HepG2 (cell line): ENCODE measurements around the gene LEMD2. TPM values are rescaled to one million over a fixed set of nuclear protein-coding genes. Genes with fewer than 3 reads are reported as not detected.

Experiments
- DDIT3 ChIP-seq: sonication (generic); formaldehyde crosslinking; IDR thresholded peaks from 2 replicates; pipeline ENCODE4 v1.4.0; 2020; ENCODE audit warnings: mild to moderate bottlenecking, missing genetic modification reagents
- EEA1 ChIP-seq: sonication (generic); formaldehyde crosslinking; IDR thresholded peaks from 2 replicates; pipeline ENCODE4 v1.5.1; 2020; ENCODE audit warnings: mild to moderate bottlenecking, missing genetic modification reagents, borderline replicate concordance
- GABPA ChIP-seq, 2 experiments: IDR thresholded peaks; 2 replicates each; pipeline ENCODE4 v1.6.1; 2011 to 2016; ENCODE audit warnings: low read depth in 2 of 2, low read length in 1 of 2, missing biosample characterization in 1 of 2, missing genetic modification characterization in 1 of 2
- GZF1 ChIP-seq: sonication (generic); formaldehyde crosslinking; IDR thresholded peaks from 2 replicates; pipeline ENCODE4 v1.5.1; 2020; ENCODE audit warnings: mild to moderate bottlenecking, missing genetic modification reagents
- HBP1 ChIP-seq: IDR thresholded peaks from 2 replicates; pipeline ENCODE4 v1.6.1; 2016; ENCODE audit warnings: low read depth, control low read depth
- HOXA9 ChIP-seq: sonication (generic); formaldehyde crosslinking; IDR thresholded peaks from 2 replicates; pipeline ENCODE4 v1.8.1; 2022; ENCODE audit warnings: missing genetic modification reagents, mild to moderate bottlenecking, moderate library complexity, borderline replicate concordance
- IKZF1 ChIP-seq: fragments of 450-650 bp; IDR thresholded peaks from 2 replicates; pipeline ENCODE4 v1.7.1; 2016
- JARID2 ChIP-seq: sonication (generic); formaldehyde crosslinking; IDR thresholded peaks from 2 replicates; pipeline ENCODE4 v1.8.1; 2023; ENCODE audit warnings: missing genetic modification reagents, inconsistent platforms; ENCODE audit not compliant: insufficient replicate concordance
- MEF2D ChIP-seq: sonication (generic); formaldehyde crosslinking; IDR thresholded peaks from 2 replicates; pipeline ENCODE4 v1.5.1; 2020; ENCODE audit warnings: mild to moderate bottlenecking, missing genetic modification reagents
- PHF8 ChIP-seq: sonication (generic); formaldehyde crosslinking; IDR thresholded peaks from 2 replicates; pipeline ENCODE4 v1.5.0; 2020; ENCODE audit warnings: missing genetic modification reagents
- SETDB1 ChIP-seq: sonication (generic); formaldehyde crosslinking; IDR thresholded peaks from 2 replicates; pipeline ENCODE4 v1.5.1; 2020; ENCODE audit warnings: missing genetic modification reagents, mild to moderate bottlenecking, borderline replicate concordance
- TEAD2 ChIP-seq: sonication (generic); formaldehyde crosslinking; IDR thresholded peaks from 2 replicates; pipeline ENCODE4 v1.9.0; 2021; ENCODE audit warnings: missing genetic modification reagents
- TFDP2 ChIP-seq: sonication (generic); formaldehyde crosslinking; IDR thresholded peaks from 2 replicates; pipeline ENCODE4 v1.4.0; 2020; ENCODE audit warnings: missing genetic modification reagents
- ZBTB2 ChIP-seq: sonication (generic); formaldehyde crosslinking; IDR thresholded peaks from 2 replicates; pipeline ENCODE4 v1.8.0; 2022; ENCODE audit warnings: low read depth, missing genetic modification reagents
- ZFP41 ChIP-seq: sonication (generic); formaldehyde crosslinking; IDR thresholded peaks from 2 replicates; pipeline ENCODE4 v1.4.0; 2020; ENCODE audit warnings: mild to moderate bottlenecking, missing genetic modification reagents, borderline replicate concordance
- ZNF430 ChIP-seq: sonication (generic); formaldehyde crosslinking; IDR thresholded peaks from 2 replicates; pipeline ENCODE4 v1.9.0; 2021; ENCODE audit warnings: mild to moderate bottlenecking, missing genetic modification reagents
- ZNF513 ChIP-seq: sonication (generic); formaldehyde crosslinking; conservative IDR thresholded peaks from 2 replicates; pipeline ENCODE4 v1.5.0; 2020; ENCODE audit warnings: missing genetic modification reagents
- ZNF562 ChIP-seq: sonication (generic); formaldehyde crosslinking; IDR thresholded peaks from 2 replicates; pipeline ENCODE4 v1.8.0; 2022; ENCODE audit warnings: missing genetic modification reagents, borderline replicate concordance
- ZNF572 ChIP-seq: sonication (generic); formaldehyde crosslinking; IDR thresholded peaks from 2 replicates; pipeline ENCODE4 v1.5.1; 2020; ENCODE audit warnings: mild to moderate bottlenecking, missing genetic modification reagents
- ZNF616 ChIP-seq: sonication (generic); formaldehyde crosslinking; IDR thresholded peaks from 2 replicates; pipeline ENCODE4 v1.5.0; 2020; ENCODE audit warnings: low read depth, mild to moderate bottlenecking, missing genetic modification reagents
- ZNF652 ChIP-seq: IDR thresholded peaks from 2 replicates; pipeline ENCODE4 v1.6.1; 2016; ENCODE audit warnings: low read depth, borderline replicate concordance
- ZNF766 ChIP-seq: sonication (generic); formaldehyde crosslinking; IDR thresholded peaks from 2 replicates; pipeline ENCODE4 v1.5.0; 2020; ENCODE audit warnings: missing genetic modification reagents, borderline replicate concordance
- ZNF800 ChIP-seq: sonication (generic); formaldehyde crosslinking; IDR thresholded peaks from 2 replicates; pipeline ENCODE4 v1.4.0; 2020; ENCODE audit warnings: missing genetic modification reagents
- polyA plus RNA-seq, 8 experiments: library from polyadenylated mRNA; depleted of rRNA in 3 of 8; stranded (reverse) in 7 of 8; unstranded in 1 of 8; fragments of >200 nt; fragmentation: Illumina TruSeq in 4 of 8; extraction: Trizol in 4 of 8; gene quantifications; 2 replicates each; pipeline versions ENCODE4 v1.2.1 to v1.2.3, GENCODE V29; 2011 to 2016; ENCODE audit warnings: low read depth in 4 of 8, missing spikeins in 1 of 8, mixed read lengths in 1 of 8; ENCODE audit not compliant: insufficient read depth in 1 of 8
- total RNA-seq, 5 experiments: library from RNA; depleted of rRNA; stranded (reverse); fragments of >200 nt; fragmentation: Illumina TruSeq; extraction: Trizol; gene quantifications; 2 replicates each; pipeline ENCODE4 v1.2.3, GENCODE V29; 2016; ENCODE audit warnings: low read depth in 1 of 5

LEMD2 gene
- total and polyA plus RNA-seq, 2 of the 13 experiments (the other 11 are each of a cell fraction or from before 2014, with no cell fraction given), result 45.2 to 62.9 TPM

- TF ChIP-seq TFDP2 (CRISPR knock-in tag) (no peak), ZNF430 (CRISPR knock-in tag) (peak; percentile 87; the same call in 1 of the 2 replicates), ZNF766 (CRISPR knock-in tag) (peak; percentile 86), JARID2 (CRISPR knock-in tag) (peak; percentile 86), MEF2D (CRISPR knock-in tag) (peak; percentile 70), ZNF616 (CRISPR knock-in tag) (no peak), ZNF513 (CRISPR knock-in tag) (no peak), ZNF800 (CRISPR knock-in tag) (peak; percentile 67; the same call in 1 of the 2 replicates), GABPA (IDR thresholded peaks at IDR 0.05; ENCODE audit: low read depth, low read length) (no peak), GABPA (CRISPR knock-in tag; IDR thresholded peaks at IDR 0.05; ENCODE audit: low read depth) (no peak), HOXA9 (CRISPR knock-in tag) (no peak; the same call in 1 of the 2 replicates), ZBTB2 (CRISPR knock-in tag) (peak; percentile 52; the same call in 1 of the 2 replicates), DDIT3 (CRISPR knock-in tag) (0 out of 2 replicates have a peak, but pooled peaks have one; percentile 80), SETDB1 (CRISPR knock-in tag) (no peak), ZNF652 (CRISPR knock-in tag) (peak; percentile 58; the same call in 1 of the 2 replicates), ZFP41 (CRISPR knock-in tag) (no peak), HBP1 (CRISPR knock-in tag) (peak; percentile 92), ZNF562 (CRISPR knock-in tag) (no peak), TEAD2 (CRISPR knock-in tag) (peak; percentile 85; the same call in 1 of the 2 replicates), IKZF1 (no peak), GZF1 (CRISPR knock-in tag) (no peak), EEA1 (CRISPR knock-in tag) (no peak), ZNF572 (CRISPR knock-in tag) (no peak), PHF8 (no peak)
Observed at GRCh38 chr6:33812669-33813068, 23.7 kb upstream of the LEMD2 start (continued).
